ENCODE data around the gene EPGN. TPM values are rescaled to one million over a fixed set of nuclear protein-coding genes. Genes with fewer than 3 reads are reported as not detected.

Gene EPGN
- polyA plus RNA-seq, 2 of the 4 experiments (the other 2 are of a cell fraction), result not detected

DNA sequence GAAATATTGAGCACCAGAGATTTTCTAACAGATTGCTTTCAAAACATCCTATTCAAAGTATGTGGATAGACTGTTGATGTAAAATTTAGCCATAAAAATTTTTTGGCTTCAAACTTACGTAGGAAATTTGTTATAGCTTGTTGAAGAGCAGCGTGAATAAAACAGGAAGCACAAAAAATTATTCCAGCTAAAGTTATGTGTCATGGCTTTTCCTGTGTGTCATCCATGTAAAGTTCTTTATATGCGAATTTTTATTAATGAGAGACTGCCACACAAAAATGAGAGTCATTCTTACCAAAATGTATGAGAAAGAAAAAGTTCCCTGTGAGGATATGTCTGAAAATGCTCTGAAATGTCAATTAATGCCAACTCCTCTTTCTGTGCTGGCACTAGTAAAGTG lies 19.5 kb downstream of the EPGN start:
- no peak for TF ChIP-seq MAFK (IDR thresholded peaks at IDR 0.05; ENCODE audit: partially characterized antibody)
- no peak for TF ChIP-seq RAD21 (conservative IDR thresholded peaks at IDR 0.05 in 1 of 2, IDR thresholded peaks at IDR 0.05 in 1 of 2)
- TF ChIP-seq GATA3 (IDR thresholded peaks at IDR 0.05; ENCODE audit: borderline replicate concordance), result no peak
- TF ChIP-seq RFX5 (IDR thresholded peaks at IDR 0.05), result no peak
- no peak for TF ChIP-seq HOXB5 (CRISPR knock-in tag; IDR thresholded peaks at IDR 0.05)
- no peak for TF ChIP-seq HOXB13 (CRISPR knock-in tag; IDR thresholded peaks at IDR 0.05; ENCODE audit: low read depth)
- TF ChIP-seq, protein P1, sequence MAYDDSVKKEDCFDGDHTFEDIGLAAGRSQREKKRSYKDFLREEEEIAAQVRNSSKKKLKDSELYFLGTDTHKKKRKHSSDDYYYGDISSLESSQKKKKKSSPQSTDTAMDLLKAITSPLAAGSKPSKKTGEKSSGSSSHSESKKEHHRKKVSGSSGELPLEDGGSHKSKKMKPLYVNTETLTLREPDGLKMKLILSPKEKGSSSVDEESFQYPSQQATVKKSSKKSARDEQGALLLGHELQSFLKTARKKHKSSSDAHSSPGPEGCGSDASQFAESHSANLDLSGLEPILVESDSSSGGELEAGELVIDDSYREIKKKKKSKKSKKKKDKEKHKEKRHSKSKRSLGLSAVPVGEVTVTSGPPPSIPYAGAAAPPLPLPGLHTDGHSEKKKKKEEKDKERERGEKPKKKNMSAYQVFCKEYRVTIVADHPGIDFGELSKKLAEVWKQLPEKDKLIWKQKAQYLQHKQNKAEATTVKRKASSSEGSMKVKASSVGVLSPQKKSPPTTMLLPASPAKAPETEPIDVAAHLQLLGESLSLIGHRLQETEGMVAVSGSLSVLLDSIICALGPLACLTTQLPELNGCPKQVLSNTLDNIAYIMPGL (CRISPR knock-in tag; IDR thresholded peaks at IDR 0.05; ENCODE audit: borderline replicate concordance), result no peak
- TF ChIP-seq EP300 (IDR thresholded peaks at IDR 0.05), result no peak
- no peak for TF ChIP-seq FOSB (CRISPR knock-in tag; IDR thresholded peaks at IDR 0.05)
- no peak for TF ChIP-seq EHF (CRISPR knock-in tag; IDR thresholded peaks at IDR 0.05)
- no peak for TF ChIP-seq CEBPB (IDR thresholded peaks at IDR 0.05)
- TF ChIP-seq, protein P2, sequence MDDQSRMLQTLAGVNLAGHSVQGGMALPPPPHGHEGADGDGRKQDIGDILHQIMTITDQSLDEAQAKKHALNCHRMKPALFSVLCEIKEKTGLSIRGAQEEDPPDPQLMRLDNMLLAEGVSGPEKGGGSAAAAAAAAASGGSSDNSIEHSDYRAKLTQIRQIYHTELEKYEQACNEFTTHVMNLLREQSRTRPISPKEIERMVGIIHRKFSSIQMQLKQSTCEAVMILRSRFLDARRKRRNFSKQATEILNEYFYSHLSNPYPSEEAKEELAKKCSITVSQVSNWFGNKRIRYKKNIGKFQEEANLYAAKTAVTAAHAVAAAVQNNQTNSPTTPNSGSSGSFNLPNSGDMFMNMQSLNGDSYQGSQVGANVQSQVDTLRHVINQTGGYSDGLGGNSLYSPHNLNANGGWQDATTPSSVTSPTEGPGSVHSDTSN (IDR thresholded peaks at IDR 0.05), result no peak
- TF ChIP-seq ZFP36 (IDR thresholded peaks at IDR 0.05; ENCODE audit: borderline replicate concordance, partially characterized antibody), result no peak
- TF ChIP-seq FOXS1 (CRISPR knock-in tag; IDR thresholded peaks at IDR 0.05), result no peak
- TF ChIP-seq PHF8 (IDR thresholded peaks at IDR 0.05; ENCODE audit: borderline replicate concordance, low read depth), result no peak
- TF ChIP-seq CHD4 (IDR thresholded peaks at IDR 0.05; ENCODE audit: borderline replicate concordance), result no peak
- no peak for TF ChIP-seq RARB (CRISPR knock-in tag; IDR thresholded peaks at IDR 0.05)
- no peak overlapping the region for H3K4me2 ChIP-seq
- H3K4me3 ChIP-seq, result no peak overlapping the region
- ATAC-seq, result no peak
- no peak overlapping the region for H3K27ac ChIP-seq
- H3K9me3 ChIP-seq, result no peaks in the 10 kb centered on the region
- FAIRE-seq, result no peak
- ChIA-PET CTCF (no interaction called here), POLR2A (no interaction called here)
- DNase-seq (ENCODE audit: low read depth in 1 of 2, low spot score in 1 of 2), result no peak
- WGBS (ENCODE audit: missing lambda C conversion rate), result 89% methylated on average over 3 of the region's 3 CpGs
- H3K4me1 ChIP-seq, result 0 out of 3 replicates have a peak, but pooled peaks cover 5% of the 10 kb centered on the region

DNA sequence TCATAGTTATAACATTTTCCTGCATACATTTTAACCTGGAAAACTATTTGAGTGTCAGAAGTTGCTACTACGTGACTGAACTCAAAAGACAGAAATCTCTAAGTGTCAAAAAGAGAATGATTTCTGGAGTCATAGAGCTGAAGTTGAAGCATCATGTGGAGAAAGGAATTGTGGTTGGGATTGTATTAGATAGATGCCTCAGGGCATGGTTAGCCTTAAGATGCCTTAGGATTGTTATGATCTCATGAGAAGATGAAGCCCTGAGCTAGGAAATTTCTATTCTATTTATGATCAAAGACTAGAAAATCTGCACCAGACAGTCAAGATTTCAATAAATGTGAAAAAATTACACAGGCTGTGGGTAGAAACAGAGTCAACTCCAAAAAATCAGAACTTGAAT lies 20.2 kb downstream of the EPGN start:
- FAIRE-seq (no peak), ATAC-seq (no peak), DNase-seq (ENCODE audit: low read depth in 1 of 2, low spot score in 1 of 2) (no peak)
- 0 out of 3 replicates have a peak, but pooled peaks cover 5% of the 10 kb centered on the region for H3K4me1 ChIP-seq
- H3K4me2 ChIP-seq, result no peak overlapping the region
- CTCF ChIA-PET, result interaction anchor here (2.8 kb wide), 1 partner anchor 8 kb away, joined by 13 read pairs; no protein-coding TSS in a partner anchor
- H3K27ac ChIP-seq, result no peak overlapping the region
- 89% methylated on average over 1 of the region's 1 CpG for WGBS (ENCODE audit: missing lambda C conversion rate)
- H3K4me3 ChIP-seq, result no peak overlapping the region
- POLR2A ChIA-PET, result no interaction called here
- no peak for TF ChIP-seq RARB (CRISPR knock-in tag; IDR thresholded peaks at IDR 0.05)
- no peak for TF ChIP-seq TFCP2L1 (CRISPR knock-in tag; IDR thresholded peaks at IDR 0.05)
- TF ChIP-seq, protein P3, sequence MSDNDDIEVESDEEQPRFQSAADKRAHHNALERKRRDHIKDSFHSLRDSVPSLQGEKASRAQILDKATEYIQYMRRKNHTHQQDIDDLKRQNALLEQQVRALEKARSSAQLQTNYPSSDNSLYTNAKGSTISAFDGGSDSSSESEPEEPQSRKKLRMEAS (IDR thresholded peaks at IDR 0.05), result no peak
- TF ChIP-seq EP300 (IDR thresholded peaks at IDR 0.05), result no peak
- no peak for TF ChIP-seq TP53 (CRISPR knock-in tag; IDR thresholded peaks at IDR 0.05)
- no peak for TF ChIP-seq PHF8 (IDR thresholded peaks at IDR 0.05; ENCODE audit: borderline replicate concordance, low read depth)
- TF ChIP-seq GATA3 (IDR thresholded peaks at IDR 0.05; ENCODE audit: borderline replicate concordance), result no peak
- TF ChIP-seq MAFK (IDR thresholded peaks at IDR 0.05; ENCODE audit: partially characterized antibody), result no peak
- TF ChIP-seq, protein P4, sequence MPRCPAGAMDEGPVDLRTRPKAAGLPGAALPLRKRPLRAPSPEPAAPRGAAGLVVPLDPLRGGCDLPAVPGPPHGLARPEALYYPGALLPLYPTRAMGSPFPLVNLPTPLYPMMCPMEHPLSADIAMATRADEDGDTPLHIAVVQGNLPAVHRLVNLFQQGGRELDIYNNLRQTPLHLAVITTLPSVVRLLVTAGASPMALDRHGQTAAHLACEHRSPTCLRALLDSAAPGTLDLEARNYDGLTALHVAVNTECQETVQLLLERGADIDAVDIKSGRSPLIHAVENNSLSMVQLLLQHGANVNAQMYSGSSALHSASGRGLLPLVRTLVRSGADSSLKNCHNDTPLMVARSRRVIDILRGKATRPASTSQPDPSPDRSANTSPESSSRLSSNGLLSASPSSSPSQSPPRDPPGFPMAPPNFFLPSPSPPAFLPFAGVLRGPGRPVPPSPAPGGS (IDR thresholded peaks at IDR 0.05), result no peak
- no peaks in the 10 kb centered on the region for H3K9me3 ChIP-seq
